Nephron (organoid): ENCODE measurements around the gene ARHGAP30.
A peak's percentile ranks its signal among the peaks of the same experiment; 100 is the strongest.

Experiments used
- H3K27ac Mint-ChIP-seq, 3 experiments: 2 replicates each; pipeline ENCODE4 v1.8.0; 2020; ENCODE audit warnings: mixed read lengths in 3 of 3, mild to moderate bottlenecking in 2 of 3, moderate library complexity in 1 of 3
- H3K27me3 Mint-ChIP-seq: 2 replicates; pipeline ENCODE4 v1.8.0; 2021; ENCODE audit warnings: low read depth, mild to moderate bottlenecking, moderate library complexity, mixed read lengths
- H3K36me3 Mint-ChIP-seq: 2 replicates; pipeline ENCODE4 v1.8.0; 2020; ENCODE audit warnings: low read depth, mixed read lengths
- H3K4me1 Mint-ChIP-seq: 2 replicates; pipeline ENCODE4 v1.8.0; 2020; ENCODE audit warnings: mixed read lengths
- H3K4me3 Mint-ChIP-seq, 3 experiments: 2 replicates each; pipeline ENCODE4 v1.8.0; 2020; ENCODE audit warnings: mild to moderate bottlenecking in 3 of 3, mixed read lengths in 3 of 3, moderate library complexity in 2 of 3
- H3K9me3 Mint-ChIP-seq: 2 replicates; pipeline ENCODE4 v1.8.0; 2020; ENCODE audit warnings: mixed read lengths
- CTCF ChIP-seq, 3 experiments: fragments of 200-600 bp; sonication (generic); IDR thresholded peaks; one replicate each; pipeline ENCODE4 v1.5.0; 2021; ENCODE audit warnings: antibody characterized with exemption in 3 of 3; ENCODE audit not compliant: unreplicated experiment in 3 of 3

The ARHGAP30 gene

GRCh38 chr1:161048949-161049722 lies 20.6 kb downstream of the ARHGAP30 start:
- Mint-ChIP-seq H3K27ac (peak overlapping the region; percentile 39 to 69 (median 53)), H3K9me3 (peaks cover 27% of the 10 kb centered on the region), H3K4me1 (peaks cover 4% of the 10 kb centered on the region), H3K4me3 (peak overlapping the region; percentile 63 to 76 (median 66)), H3K27me3 (peaks cover 27% of the 10 kb centered on the region), H3K36me3 (peaks cover 19% of the 10 kb centered on the region)
- TF ChIP-seq CTCF (IDR thresholded peaks at IDR 0.05; ENCODE audit: unreplicated experiment in 3 of 3): no peak

- H3K36me3 Mint-ChIP-seq: peaks cover 22% of the 10 kb centered on the region
- H3K4me1 Mint-ChIP-seq: peaks cover 8% of the 10 kb centered on the region
- peak overlapping the region; percentile 63 to 76 (median 72) for H3K4me3 Mint-ChIP-seq
- TF ChIP-seq CTCF (IDR thresholded peaks at IDR 0.05; ENCODE audit: unreplicated experiment in 3 of 3): no peak
- peaks cover 27% of the 10 kb centered on the region for H3K9me3 Mint-ChIP-seq
- peaks cover 27% of the 10 kb centered on the region for H3K27me3 Mint-ChIP-seq
- peak overlapping the region; percentile 46 to 75 (median 75) for H3K27ac Mint-ChIP-seq
Measured at GRCh38 chr1:161047436-161048420, 22.0 kb downstream of the ARHGAP30 start.

- Mint-ChIP-seq H3K27ac (peak overlapping the region; percentile 99 to 100 (median 100)), H3K9me3 (peaks cover 27% of the 10 kb centered on the region), H3K4me1 (peaks cover 16% of the 10 kb centered on the region), H3K36me3 (peaks cover 32% of the 10 kb centered on the region), H3K4me3 (peak overlapping the region; percentile 86 to 92 (median 91)), H3K27me3 (peaks cover 19% of the 10 kb centered on the region)
- TF ChIP-seq CTCF (IDR thresholded peaks at IDR 0.05; ENCODE audit: unreplicated experiment in 3 of 3): no peak
Measured at GRCh38 chr1:161046605-161047228, 23.0 kb downstream of the ARHGAP30 start.

- Mint-ChIP-seq H3K27me3 (peaks cover 19% of the 10 kb centered on the region), H3K9me3 (peaks cover 27% of the 10 kb centered on the region), H3K4me3 (peak within 1 kb of the TSS; percentile 86 to 92 (median 91)), H3K36me3 (peaks cover 39% of the 10 kb centered on the region), H3K27ac (peak within 1 kb of the TSS; percentile 99 to 100 (median 100)), H3K4me1 (peaks cover 19% of the 10 kb centered on the region)
- no peak for TF ChIP-seq CTCF (IDR thresholded peaks at IDR 0.05; ENCODE audit: unreplicated experiment in 3 of 3)
Measured at GRCh38 chr1:161045736-161046604, 23.7 kb downstream of the ARHGAP30 start, which contains the start of gene USF1. Gene USF1, minus strand, starts transcription at chr1:161045977. Its CDS starts 2,702 bp downstream, at chr1:161043275.
